Dedifferentiated amniotic fluid mesenchymal stem cell (primary cell): ENCODE results near the gene MRM2.
"Not testable (repeated sequence)": the region's sequence is repeated elsewhere in the genome, so short reads cannot be mapped to it uniquely, and the experiment has no call there.

Experiments
- DNase-seq: peaks from one replicate; pipeline ENCODE4 v3.0.0-alpha.2; 2016; ENCODE audit errors: extremely low spot score

The MRM2 gene

DNA sequence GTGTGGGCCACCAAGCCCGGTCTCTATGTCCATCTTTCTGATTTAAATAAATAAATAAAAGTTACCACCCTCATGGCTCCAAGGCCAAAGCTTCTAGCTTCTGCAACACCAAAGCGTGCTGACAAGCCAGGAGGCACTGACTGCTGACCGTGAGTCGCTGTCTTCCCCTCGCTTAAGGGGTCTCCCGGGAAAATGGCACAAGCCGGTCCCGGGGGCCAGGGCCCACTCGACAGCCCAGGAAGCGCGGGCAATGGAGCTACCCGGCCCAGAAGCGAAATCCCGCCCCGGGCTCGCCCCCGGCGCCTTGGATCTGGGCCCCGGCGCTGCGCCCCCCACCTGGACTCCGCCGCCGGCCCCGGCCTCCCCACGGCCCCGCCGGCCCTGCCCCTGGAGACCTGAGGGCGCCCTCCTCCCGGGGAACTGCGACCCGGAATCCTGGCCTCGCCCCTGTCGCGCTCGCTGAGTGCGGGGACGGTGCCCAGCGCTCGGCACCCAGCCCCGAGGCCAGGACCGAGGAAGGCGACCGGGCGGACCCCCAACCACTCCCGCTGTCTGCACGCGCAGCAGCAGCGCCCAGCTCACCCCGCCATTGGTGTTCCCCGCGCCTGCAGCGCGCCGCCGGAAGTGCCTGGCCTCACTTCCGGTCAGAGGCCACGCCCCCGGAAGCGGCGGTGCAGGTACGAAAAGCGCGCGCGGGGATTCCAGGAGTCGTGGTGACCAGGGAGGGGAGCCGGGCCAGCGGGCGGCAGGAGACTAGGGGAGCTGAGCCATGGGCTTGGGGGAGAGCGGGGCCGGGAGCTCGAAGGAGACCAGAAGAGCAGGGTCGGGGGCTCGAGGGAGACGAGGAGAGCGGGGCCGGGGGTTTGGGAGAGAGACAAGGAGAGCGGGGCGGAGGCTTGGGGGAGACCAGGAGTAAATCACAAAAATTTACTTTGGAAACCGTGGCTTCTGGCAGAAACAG is at the start of gene MRM2, which contains the start of gene NUDT1:
Gene MRM2, minus strand, starts transcription at position 626 of the 961 bp plus-strand sequence. Its CDS starts 36 bp downstream, at position 590.
Gene NUDT1, plus strand, starts transcription at position 647 of the 961 bp plus-strand sequence. CDS start 2,349 bp downstream, outside the sequence.
- peak; percentile 50 for DNase-seq

DNA sequence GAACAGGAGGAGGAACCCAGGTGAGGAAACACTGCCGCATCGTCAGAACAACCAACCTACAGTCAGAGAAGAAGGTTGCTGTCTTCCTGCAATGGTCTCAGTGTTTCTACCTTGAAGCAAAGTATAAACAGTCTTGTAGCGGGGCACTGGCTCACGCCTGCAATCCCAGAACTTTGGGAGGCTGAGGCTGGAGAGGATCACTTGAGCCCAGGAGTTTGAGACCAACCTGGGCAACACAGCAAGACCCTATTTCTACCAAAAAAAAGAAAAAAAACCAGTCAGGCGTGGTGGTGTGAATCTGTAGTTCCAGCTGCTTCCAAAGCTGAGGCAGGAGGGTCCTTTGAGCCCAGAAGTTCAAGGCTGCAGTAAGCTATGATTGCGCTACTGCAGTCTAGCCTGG is 48.9 kb upstream of the MRM2 start:
- no peak for DNase-seq

DNA sequence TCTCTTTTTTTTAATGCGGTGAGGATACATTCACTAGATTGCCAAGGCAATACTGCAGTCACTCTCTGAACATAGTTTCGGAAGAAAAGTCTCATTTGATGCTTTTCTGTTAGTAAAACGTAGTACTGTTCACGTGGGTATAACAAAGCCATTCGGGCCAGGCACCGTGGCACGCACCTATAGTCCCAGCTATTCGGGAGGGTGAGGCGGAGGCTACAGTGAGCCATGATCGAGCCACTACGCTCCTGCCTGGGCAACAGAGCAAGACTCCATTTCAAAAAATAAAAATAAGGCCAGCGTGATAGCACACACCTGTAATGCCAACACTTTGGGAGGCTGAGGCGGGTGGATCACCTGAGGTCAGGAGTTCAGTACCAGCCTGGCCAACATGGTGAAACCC is 47.6 kb upstream of the MRM2 start:
- no peak for DNase-seq

DNA sequence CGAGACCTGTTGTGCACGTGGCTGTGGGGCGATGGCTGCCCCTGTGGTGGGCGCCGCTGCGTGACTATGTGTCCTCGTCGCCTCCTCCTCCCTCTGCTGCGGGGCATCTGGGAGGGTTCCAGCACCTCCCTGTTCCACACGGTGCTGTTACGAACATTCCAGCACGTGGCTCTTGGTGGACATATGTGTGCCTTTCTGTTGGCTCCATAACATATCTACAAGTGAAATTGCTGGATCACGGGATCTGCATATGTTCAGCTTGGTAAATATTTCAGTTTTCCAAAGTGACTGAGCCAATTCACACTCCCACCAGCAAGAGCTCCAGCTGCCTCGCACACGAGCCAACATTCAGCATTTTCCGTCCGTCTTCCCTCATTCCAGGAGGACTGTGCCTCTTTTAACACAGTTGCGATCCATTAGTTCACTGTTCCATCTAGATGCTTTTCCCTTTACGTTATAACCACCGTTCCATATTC is 47.1 kb upstream of the MRM2 start:
- DNase-seq, result no peak

DNA sequence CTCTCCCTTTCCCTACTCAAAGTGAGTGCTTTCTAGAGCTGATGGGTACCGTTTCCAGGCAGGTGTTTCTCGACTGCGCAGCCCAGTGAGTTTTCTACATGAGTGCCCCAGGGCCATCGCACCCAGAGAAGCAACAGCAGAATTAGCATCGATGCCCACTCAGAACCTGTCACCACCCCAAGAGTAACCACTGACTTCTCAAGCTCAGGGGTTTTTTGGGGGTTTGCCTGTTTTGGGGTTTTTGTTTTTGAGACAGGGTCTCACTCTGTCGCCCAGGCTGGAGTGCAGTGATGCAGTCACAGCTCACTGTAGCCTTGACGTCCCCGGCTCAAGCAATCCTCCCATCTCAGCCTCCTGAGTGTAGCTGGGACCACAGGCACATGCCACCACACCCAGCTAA is 46.5 kb upstream of the MRM2 start:
- no peak for DNase-seq

DNA sequence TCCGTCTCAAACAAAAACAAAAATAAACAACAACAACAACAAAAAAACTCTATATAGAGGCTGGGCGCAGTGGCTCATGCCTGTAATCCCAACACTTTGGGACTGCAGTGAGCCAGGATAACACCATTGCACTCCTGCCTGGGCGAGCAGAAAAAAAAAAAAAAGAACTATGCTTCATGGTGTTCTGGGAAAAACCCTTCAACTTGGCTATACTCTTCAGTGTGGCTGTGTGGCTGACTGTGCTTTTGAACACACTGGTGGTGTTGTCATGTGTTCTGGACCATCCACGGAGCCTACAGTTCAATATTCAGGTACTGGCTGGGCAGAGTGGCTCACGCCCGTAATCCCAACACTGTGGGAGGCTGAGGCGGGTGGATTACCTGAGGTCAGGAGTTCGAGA is 45.7 kb upstream of the MRM2 start:
- no peak for DNase-seq

DNA sequence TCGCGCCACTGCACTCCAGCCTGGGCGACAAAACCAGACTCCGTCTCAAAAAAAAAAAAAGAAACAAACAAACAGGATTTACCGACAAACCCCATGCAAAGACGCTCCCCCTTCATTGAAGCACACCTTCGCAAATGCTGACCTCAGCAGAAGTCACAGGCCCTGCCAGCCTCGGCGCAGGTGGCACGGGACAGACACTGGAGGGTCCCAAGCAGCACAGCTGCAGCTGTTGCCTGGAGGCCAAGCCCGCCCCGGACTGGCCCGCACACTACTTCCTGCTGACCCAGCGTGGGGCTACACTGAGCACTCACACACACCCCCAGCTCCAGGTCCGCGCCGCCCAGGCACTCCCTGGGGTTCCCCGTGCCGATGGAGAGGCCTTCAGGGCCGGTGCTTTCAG is 41.1 kb upstream of the MRM2 start:
- DNase-seq, result no peak

DNA sequence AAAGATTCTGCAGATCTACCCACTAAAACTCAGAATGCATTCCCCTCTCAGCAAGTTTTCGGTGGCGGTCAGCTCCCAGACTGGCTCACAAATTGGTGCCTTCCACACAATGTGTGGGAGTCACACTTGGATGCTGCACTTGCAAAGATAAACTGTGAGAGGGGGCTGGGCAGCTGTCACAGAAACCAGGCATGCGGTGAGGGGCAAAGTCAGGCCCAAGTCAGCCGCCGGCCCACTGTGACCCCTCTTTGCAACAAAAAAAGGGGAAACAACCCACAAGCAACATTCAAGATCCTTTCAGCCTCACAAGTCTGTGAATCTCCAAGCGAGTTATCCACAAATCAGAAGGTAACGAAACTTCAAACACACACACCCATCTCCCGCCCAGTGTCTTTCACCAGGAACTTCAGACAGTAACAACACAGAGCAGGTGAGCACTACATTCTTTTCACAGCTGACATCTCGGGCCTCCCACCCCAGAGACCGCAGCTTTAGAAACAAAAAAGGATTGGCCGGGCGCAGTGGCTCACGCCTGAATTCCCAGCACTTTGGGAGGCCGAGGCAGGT is 40.3 kb upstream of the MRM2 start:
- DNase-seq, result no peak

DNA sequence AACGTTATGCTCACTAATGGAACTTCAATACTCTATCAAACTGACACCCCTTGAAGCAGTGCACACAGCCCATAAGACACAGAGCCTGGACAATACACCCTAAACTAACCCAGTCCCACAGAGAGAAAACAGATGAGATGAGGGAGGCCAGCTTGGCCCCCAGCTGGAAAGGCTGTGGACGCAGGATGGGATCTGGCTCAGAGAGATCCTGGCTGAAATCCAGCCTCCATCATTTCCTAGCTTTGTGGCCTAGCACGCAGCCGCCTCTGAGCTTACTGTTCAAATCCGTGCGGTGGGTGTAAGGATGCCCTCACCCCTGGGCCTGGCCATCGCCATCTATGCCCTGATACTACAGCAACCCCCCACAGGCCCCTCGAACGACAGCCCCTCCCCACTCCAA is 39.5 kb upstream of the MRM2 start:
- no peak for DNase-seq

DNA sequence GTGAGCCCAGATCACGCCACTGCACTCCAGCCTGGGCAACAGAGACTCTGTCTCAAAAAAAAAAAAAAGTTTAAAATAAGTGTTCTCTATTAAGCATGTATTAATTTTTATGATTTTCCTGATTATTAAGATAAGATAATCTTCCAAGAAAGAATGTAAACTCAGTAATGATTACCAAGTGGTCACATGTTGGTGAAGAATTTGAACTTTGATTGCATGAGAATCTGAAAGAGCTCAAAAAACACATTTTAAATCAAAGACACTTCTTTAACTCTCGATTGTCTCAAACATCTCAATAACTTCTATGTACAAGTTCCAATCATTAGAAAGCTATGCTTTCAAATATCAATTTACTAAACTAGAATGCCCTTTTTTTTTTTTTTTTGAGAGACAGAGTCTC is 38.4 kb upstream of the MRM2 start:
- no peak for DNase-seq

DNA sequence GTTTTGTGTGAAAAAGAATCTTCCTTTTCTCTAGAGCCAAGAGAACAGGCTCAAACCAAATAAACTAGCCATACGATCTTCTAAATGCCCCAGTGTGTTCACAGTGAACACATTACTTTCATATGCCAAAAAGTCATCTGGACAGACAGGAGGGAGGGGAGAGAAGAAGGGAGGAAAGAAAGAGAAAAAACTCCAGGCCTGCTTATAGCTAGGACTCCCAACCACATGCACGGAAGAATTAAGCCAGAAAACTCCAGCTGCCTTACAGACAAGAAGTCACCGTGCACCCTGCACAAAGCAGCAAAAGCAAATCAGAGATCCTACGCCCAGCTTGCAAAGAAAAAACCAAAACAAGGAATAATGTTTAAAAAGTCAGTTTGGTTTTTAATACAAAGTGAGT is 37.9 kb upstream of the MRM2 start:
- no peak for DNase-seq

DNA sequence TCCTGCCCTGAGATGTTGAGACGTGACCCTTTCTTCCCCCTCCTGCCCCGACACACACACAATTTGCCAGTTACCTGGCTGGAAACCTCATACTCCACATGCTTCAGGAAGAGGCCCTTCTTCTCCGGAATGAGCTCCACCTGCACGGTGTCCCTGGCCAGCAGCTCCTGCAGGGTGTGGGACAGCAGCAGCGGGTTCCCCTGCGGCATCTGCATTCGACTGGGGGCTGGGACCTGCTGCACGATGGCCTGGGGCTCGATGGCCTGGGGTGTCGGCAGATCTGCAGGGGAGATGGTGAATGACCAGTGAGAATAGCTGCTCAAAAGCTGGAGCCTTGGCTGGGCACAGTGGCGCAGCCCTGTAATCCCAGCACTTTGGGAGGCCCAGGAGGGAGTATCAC is 36.0 kb upstream of the MRM2 start:
- no peak for DNase-seq

DNA sequence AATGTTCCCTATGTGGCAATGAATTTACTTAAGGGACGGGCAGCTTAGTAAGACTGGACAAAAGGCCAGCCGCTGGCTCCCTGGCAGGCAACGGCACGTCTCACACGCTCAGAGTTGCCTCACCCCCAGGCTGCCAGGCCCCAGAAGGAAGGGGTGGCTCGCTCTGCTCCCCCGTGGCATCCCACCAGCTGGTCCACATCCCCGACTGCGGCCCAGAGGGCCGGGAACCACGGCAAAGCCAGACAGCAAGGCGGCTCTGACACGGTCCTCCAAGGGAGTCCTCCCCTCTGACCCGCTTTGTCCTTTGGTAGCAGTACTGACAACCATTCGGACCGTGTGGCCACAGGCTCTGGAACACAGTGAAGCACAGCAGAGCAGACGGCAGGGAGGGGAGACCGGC is 34.1 kb upstream of the MRM2 start:
- DNase-seq, result no peak

DNA sequence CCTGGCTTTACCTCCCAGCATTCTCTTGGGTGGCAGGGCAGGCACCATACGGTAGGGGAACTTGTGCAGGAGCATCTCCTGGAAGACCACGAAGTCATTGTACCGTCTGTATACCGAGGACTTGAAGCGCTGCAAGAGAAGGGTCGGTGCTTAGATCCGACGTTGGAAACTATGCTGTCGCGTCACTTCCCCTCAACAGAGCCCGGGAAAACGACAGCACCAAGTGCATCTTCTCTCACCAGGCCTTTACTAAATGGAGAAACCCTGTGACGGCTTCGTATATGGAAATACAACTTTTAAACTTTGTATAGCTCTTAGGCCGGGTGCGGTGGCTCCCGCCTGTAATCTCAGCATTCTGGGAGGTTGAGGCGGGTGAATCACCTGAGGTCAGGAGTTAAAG is 33.1 kb upstream of the MRM2 start:
- DNase-seq, result no peak

DNA sequence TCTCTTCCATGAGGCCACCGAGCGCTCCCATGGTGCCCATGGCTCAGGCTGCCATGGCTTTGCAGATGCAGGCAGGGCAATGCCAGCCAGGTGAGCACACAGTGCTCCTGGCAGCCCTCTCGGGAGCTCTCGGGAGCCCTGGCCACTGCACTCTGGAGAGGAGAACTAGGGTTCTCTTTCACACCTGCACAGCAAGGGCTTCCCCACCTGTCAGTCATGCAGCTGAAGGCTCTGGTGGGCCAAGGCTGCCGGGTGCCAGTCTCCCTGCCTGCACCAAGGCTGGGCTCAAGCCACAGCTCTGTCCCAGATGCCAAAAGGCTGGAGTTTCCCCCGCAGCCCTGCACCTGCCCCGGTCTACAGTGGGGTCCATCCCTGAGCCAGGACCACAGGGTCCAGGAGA is 32.7 kb upstream of the MRM2 start:
- no peak for DNase-seq

DNA sequence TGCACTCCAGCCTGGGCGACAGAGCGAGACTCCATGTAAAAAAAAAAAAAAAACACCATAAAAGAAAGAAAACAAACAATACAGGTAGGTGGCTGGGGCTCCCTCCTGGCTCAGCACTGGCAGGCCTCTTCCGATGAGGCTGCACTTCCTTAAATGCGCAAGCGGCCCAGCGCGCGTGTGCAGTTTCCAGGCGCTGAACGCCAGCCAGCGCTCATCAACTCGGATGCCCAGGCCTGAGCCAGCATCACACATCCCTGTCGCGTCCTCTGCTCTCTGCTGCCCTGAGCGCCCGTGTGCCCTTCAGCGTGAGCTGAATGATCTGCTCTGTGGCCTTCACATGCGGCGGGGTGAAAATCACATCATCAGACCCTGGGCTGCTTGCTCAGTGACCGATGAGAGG is 31.9 kb upstream of the MRM2 start:
- no peak for DNase-seq

DNA sequence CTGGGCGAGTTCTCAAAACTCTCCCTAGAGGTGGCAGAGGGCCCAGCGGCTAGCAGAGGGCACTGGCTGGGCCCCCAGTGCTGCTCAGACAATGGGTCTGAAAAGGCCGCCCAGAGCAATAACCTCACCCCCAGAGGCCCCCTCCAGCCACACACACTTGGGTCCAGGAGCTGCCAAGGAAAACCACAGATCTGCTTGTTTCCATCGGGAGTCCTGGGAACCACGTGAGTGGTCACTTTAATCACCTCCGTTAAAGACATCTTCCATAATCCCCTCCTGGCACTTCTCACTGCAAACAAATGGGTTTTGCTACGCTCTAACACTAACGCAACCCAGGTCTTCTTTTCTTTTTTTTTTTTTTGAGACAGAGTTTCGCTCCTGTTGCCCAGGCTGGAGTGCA is 30.0 kb upstream of the MRM2 start:
- DNase-seq, result no peak

DNA sequence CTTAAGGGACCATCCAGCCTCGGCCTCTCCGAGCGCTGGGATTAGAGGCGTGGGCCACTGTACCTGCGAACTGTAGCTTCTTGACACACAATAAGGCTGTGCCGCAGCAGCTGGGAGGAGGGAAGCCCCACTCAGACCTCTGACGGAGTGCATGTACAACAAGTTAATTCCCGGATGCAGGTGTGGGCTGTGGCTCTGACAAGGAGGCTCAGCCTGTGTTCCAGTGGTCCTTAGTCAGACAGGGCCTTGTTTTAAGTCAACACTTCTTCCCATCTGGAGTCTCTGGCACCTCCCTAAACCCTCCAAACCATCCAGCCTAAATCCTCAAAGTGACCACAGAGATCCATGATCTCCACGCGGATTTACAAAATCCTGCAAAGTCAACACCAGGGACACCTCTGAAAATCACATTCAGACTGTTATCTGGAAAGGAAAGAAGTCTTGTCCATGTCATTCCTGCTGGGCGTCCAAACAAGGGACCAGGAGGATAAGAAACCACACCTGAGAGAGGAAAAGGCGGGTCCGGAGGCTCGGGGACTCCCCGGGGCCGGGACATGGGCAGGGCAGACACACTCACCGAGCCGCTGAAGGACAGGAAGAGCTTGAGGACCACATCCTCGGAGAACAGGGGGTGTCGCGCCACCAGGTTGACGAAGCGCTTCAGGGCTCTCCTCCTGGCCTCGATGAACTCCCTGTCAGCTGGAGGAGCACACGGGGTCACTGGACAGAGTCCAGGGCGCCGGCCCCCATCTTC is 29.4 kb upstream of the MRM2 start:
- DNase-seq, result no peak

DNA sequence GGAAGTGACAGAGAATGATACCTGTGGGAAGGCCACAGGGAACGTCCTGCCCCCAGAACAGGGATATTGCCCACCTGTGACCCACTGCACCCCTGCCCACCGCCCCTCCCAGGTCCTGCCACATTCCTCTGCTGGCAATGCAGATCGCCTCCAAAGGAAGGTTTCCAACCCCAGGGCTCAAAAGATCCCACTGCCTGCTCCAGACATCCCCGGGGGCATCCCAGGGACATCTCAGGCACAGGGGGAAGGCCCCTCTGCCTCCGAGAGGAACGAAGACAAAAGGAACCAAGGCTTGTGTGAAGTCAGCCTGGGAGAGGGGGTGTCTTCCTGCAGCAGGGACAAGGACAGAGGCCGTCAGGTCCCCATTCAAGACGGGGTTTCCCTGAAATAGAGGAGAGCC is 28.5 kb upstream of the MRM2 start:
- no peak for DNase-seq

DNA sequence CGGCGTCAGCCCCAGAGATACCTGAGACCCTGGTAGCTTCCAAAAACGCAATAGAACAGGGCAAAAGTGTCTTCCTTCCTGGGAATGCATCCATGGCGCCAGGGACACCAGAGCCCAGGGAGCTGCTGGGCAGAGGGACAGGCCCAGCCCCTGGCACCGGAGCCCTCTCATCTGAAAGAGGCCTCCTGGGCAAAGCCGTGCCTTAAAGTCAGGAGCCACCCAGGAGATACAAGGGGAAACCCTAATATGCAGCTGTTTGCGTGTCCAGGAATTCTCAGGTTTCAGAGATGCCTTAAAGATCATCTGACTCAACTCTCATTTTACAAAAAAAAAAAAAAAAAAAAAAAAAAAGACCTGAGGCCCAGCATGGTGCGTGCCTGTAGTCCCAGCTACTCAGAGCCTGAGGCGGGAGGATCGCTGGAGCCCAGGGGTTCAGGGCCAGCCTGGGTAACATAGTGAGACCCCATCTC is 28.0 kb upstream of the MRM2 start:
- DNase-seq, result no peak

DNA sequence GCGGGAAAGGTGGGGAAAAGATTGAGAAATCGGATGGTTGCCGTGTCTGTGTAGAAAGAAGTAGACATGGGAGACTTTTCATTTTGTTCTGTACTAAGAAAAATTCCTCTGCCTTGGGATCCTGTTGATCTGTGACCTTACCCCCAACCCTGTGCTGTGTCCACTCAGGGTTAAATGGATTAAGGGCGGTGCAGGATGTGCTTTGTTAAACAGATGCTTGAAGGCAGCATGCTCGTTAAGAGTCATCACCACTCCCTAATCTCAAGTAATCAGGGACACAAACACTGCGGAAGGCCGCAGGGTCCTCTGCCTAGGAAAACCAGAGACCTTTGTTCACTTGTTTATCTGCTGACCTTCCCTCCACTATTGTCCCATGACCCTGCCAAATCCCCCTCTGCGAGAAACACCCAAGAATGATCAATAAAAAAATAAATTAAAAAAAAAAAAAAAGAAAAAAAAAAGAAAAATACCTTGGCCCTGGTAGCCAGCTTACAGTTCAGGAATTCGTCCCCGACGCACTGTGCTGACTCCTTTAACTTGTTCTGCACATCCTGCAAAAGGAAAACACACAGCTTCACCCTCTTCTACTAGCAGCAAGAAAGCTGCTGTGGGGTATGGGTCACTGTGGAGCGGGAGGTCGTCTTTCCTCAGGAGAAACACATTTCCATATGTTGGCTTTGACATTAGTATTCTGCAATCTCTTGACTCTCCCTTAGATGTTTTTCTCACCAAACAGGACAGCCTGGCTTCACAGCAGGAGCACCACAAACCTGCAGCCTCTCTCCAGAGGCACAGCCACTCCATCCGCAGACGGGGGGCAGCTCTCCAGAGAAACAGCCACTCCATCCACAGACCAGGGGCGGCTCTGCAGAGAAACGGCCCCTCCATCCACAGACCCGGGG is 27.3 kb upstream of the MRM2 start:
- not testable (repeated sequence) for DNase-seq
